GM12878 (cell line): ENCODE results near the gene HSPA1A. TPM values are rescaled to one million over a fixed set of nuclear protein-coding genes. Genes with fewer than 3 reads are reported as not detected.
A peak's percentile ranks its signal among the peaks of the same experiment; 100 is the strongest.

ENCODE experiments used
- ATF7 ChIP-seq: fragments of 450-650 bp; IDR thresholded peaks from 2 replicates; pipeline ENCODE4 v1.6.1; 2016; ENCODE audit warnings: low read depth, mild to moderate bottlenecking
- BCL11A ChIP-seq: IDR thresholded peaks from 2 replicates; pipeline ENCODE4 v1.6.1; 2011; ENCODE audit warnings: low read depth, low read length
- BRCA1 ChIP-seq: IDR thresholded peaks from 2 replicates; pipeline ENCODE4 v1.6.1; 2011; ENCODE audit warnings: low read depth, low read length, improper control_type of control experiment
- CBFB ChIP-seq: IDR thresholded peaks from 2 replicates; pipeline ENCODE4 v1.6.1; 2016; ENCODE audit warnings: antibody characterized with exemption, low read depth
- CEBPZ ChIP-seq: fragments of 150-350 bp; IDR thresholded peaks from 2 replicates; pipeline ENCODE4 v1.6.1; 2016; ENCODE audit warnings: low read depth, low read length
- CREB1 ChIP-seq: IDR thresholded peaks from 2 replicates; pipeline ENCODE4 v1.6.1; 2012; ENCODE audit warnings: low read depth, mild to moderate bottlenecking, inconsistent platforms
- CREM ChIP-seq: IDR thresholded peaks from 2 replicates; pipeline ENCODE4 v1.6.1; 2014; ENCODE audit warnings: antibody characterized with exemption, low read depth
- EZH2 ChIP-seq: IDR thresholded peaks from 2 replicates; pipeline ENCODE4 v1.6.1; 2012; ENCODE audit warnings: low read depth, mild to moderate bottlenecking, control low read depth, inconsistent platforms, low read length, borderline replicate concordance; ENCODE audit not compliant: control insufficient read depth
- HDGF ChIP-seq: fragments of 450-650 bp; IDR thresholded peaks from 2 replicates; pipeline ENCODE4 v1.6.1; 2016; ENCODE audit warnings: antibody characterized with exemption
- IKZF1 ChIP-seq: fragments of 450-650 bp; conservative IDR thresholded peaks from 2 replicates; pipeline ENCODE4 v1.6.1; 2017; ENCODE audit warnings: antibody characterized with exemption, mild to moderate bottlenecking
- IKZF2 ChIP-seq, 2 experiments: fragments of 450-650 bp; IDR thresholded peaks; 2 replicates each; pipeline ENCODE4 v1.6.1; 2017; ENCODE audit warnings: mild to moderate bottlenecking in 2 of 2, moderate library complexity in 2 of 2
- LARP7 ChIP-seq: fragments of 450-650 bp; IDR thresholded peaks from 2 replicates; pipeline ENCODE4 v1.6.1; 2017; ENCODE audit warnings: mild to moderate bottlenecking
- MTA2 ChIP-seq: fragments of 450-650 bp; IDR thresholded peaks from 2 replicates; pipeline ENCODE4 v1.6.1; 2016; ENCODE audit warnings: low read depth, mild to moderate bottlenecking, moderate library complexity
- MYB ChIP-seq: fragments of 150-350 bp; IDR thresholded peaks from 2 replicates; pipeline ENCODE4 v1.6.1; 2014; ENCODE audit warnings: mild to moderate bottlenecking, low read depth, low read length, borderline replicate concordance
- NFYA ChIP-seq: IDR thresholded peaks from 2 replicates; pipeline ENCODE4 v1.6.1; 2011; ENCODE audit warnings: low read depth, mild to moderate bottlenecking, low read length, improper control_type of control experiment, borderline replicate concordance
- RUNX3 ChIP-seq: IDR thresholded peaks from 2 replicates; pipeline ENCODE4 v1.6.1; 2012; ENCODE audit warnings: low read length, inconsistent platforms
- SIN3A ChIP-seq: IDR thresholded peaks from 2 replicates; pipeline ENCODE4 v1.6.1; 2012; ENCODE audit warnings: low read depth, low read length, improper control_type of control experiment
- SREBF2 ChIP-seq: IDR thresholded peaks from 2 replicates; pipeline ENCODE4 v1.6.1; 2012; ENCODE audit warnings: mild to moderate bottlenecking, low read length
- STAT1 ChIP-seq: fragments of 450-650 bp; conservative IDR thresholded peaks from 2 replicates; pipeline ENCODE4 v1.6.1; 2014; ENCODE audit warnings: antibody characterized with exemption, mild to moderate bottlenecking
- ZNF622 ChIP-seq: fragments of 450-650 bp; IDR thresholded peaks from 2 replicates; pipeline ENCODE4 v1.6.1; 2017; ENCODE audit warnings: mild to moderate bottlenecking, inconsistent platforms
- polyA plus RNA-seq, 11 experiments: library from polyadenylated mRNA; depleted of rRNA in 4 of 11; unstranded in 6 of 11; stranded (reverse) in 5 of 11; fragments of >200 nt; fragmentation: Nextera tagmentation in 4 of 11; fragmentation: Illumina TruSeq in 1 of 11; extraction: Ambion mirVana in 4 of 11; extraction: Trizol in 1 of 11; gene quantifications; 1 replicate in 1 of 11; 2 replicates in 10 of 11; pipeline versions ENCODE4 v1.2.1 to v1.2.3, GENCODE V29; 2011 to 2016; ENCODE audit warnings: inconsistent platforms in 2 of 11, missing spikeins in 2 of 11, low read depth in 1 of 11
- total RNA-seq, 4 experiments: library from RNA; depleted of rRNA in 3 of 4; stranded (reverse); fragments of >200 nt in 3 of 4; fragmentation: Illumina TruSeq in 1 of 4; extraction: Trizol in 1 of 4; gene quantifications; 2 replicates each; pipeline versions ENCODE4 v1.2.1 to v1.2.3, GENCODE V29; 2013 to 2021
- TF ChIP-seq, protein P1 (sequence below): fragments of 450-650 bp; IDR thresholded peaks from 2 replicates; pipeline ENCODE4 v1.6.1; 2018; ENCODE audit warnings: mild to moderate bottlenecking, low read depth, moderate library complexity; ENCODE audit not compliant: partially characterized antibody
- TF ChIP-seq, protein P2 (sequence below): fragments of 450-650 bp; formaldehyde crosslinking; IDR thresholded peaks from 2 replicates; pipeline ENCODE4 v1.4.0; 2020; ENCODE audit warnings: mild to moderate bottlenecking, moderate library complexity

Gene HSPA1A
- total and polyA plus RNA-seq, 10 of the 15 experiments (the other 5 are each of a cell fraction or from before 2014, with no cell fraction given) = 0.29 to 51.8 (median 17.5) TPM

DNA sequence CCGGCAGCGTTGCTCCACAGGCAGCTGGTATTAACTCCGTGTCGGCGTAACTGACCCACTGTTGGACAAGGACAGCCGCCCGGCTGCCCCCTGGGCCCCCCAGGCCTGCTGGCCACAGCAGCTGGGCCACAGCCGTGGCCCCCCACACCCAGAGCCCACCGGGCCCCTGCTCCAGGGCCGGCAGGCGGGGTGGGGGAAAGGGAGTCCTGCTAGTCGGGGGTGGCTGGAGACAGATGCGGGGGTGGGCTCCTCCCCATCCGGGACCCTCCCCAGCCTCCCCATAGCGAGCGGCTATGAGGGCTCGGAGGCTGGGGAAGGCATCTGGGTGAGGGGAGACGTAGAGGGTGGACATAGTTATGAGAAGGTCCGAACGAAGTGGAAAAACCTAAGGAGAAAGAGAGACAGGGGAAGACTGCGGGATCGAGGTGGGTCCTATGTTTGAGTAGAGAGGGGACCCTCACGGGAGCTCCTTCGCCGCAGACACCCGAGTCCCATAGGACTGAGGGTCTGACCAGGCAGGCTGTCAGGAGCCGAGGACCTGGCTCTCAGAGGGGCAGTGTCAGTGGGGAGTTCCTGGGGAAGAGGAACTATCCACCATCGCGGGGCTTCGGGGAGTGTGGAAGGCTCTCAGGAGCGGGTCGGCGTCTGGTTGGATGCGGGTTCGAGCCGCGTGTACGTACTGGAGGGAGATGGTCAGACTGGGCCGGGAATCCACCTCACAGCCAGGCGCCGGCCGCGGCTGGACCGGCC, 20.3 kb upstream of the HSPA1A start (continued):
- no peak for TF ChIP-seq CEBPZ
- no peak for TF ChIP-seq SREBF2
- TF ChIP-seq EZH2 = no peak
- TF ChIP-seq, protein P1, sequence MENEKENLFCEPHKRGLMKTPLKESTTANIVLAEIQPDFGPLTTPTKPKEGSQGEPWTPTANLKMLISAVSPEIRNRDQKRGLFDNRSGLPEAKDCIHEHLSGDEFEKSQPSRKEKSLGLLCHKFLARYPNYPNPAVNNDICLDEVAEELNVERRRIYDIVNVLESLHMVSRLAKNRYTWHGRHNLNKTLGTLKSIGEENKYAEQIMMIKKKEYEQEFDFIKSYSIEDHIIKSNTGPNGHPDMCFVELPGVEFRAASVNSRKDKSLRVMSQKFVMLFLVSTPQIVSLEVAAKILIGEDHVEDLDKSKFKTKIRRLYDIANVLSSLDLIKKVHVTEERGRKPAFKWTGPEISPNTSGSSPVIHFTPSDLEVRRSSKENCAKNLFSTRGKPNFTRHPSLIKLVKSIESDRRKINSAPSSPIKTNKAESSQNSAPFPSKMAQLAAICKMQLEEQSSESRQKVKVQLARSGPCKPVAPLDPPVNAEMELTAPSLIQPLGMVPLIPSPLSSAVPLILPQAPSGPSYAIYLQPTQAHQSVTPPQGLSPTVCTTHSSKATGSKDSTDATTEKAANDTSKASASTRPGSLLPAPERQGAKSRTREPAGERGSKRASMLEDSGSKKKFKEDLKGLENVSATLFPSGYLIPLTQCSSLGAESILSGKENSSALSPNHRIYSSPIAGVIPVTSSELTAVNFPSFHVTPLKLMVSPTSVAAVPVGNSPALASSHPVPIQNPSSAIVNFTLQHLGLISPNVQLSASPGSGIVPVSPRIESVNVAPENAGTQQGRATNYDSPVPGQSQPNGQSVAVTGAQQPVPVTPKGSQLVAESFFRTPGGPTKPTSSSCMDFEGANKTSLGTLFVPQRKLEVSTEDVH = no peak
- no peak for TF ChIP-seq NFYA
- no peak for TF ChIP-seq ATF7
- TF ChIP-seq IKZF1 = no peak
- no peak for TF ChIP-seq MTA2
- no peak for TF ChIP-seq STAT1
- TF ChIP-seq CREB1 = no peak
- no peak for TF ChIP-seq ZNF622
- TF ChIP-seq IKZF2 (IDR thresholded peaks at IDR 0.05) = 0 out of 4 replicates have a peak, but pooled peaks of 1 of the 2 experiments have one; percentile 20
- TF ChIP-seq CREM = no peak
- no peak for TF ChIP-seq LARP7
- no peak for TF ChIP-seq BRCA1
- TF ChIP-seq SIN3A = 0 out of 2 replicates have a peak, but pooled peaks have one; percentile 4
- no peak for TF ChIP-seq RUNX3
- TF ChIP-seq BCL11A = no peak
- TF ChIP-seq, protein P2, sequence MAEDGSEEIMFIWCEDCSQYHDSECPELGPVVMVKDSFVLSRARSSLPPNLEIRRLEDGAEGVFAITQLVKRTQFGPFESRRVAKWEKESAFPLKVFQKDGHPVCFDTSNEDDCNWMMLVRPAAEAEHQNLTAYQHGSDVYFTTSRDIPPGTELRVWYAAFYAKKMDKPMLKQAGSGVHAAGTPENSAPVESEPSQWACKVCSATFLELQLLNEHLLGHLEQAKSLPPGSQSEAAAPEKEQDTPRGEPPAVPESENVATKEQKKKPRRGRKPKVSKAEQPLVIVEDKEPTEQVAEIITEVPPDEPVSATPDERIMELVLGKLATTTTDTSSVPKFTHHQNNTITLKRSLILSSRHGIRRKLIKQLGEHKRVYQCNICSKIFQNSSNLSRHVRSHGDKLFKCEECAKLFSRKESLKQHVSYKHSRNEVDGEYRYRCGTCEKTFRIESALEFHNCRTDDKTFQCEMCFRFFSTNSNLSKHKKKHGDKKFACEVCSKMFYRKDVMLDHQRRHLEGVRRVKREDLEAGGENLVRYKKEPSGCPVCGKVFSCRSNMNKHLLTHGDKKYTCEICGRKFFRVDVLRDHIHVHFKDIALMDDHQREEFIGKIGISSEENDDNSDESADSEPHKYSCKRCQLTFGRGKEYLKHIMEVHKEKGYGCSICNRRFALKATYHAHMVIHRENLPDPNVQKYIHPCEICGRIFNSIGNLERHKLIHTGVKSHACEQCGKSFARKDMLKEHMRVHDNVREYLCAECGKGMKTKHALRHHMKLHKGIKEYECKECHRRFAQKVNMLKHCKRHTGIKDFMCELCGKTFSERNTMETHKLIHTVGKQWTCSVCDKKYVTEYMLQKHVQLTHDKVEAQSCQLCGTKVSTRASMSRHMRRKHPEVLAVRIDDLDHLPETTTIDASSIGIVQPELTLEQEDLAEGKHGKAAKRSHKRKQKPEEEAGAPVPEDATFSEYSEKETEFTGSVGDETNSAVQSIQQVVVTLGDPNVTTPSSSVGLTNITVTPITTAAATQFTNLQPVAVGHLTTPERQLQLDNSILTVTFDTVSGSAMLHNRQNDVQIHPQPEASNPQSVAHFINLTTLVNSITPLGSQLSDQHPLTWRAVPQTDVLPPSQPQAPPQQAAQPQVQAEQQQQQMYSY (CRISPR knock-in tag) = no peak
- TF ChIP-seq CBFB = no peak
- no peak for TF ChIP-seq MYB
- 0 out of 2 replicates have a peak, but pooled peaks have one; percentile 36 for TF ChIP-seq HDGF
